Lower leg skin (tissue), 4 donors: ENCODE measurements around the gene MAPK9. TPM values are rescaled to one million over a fixed set of nuclear protein-coding genes. Genes with fewer than 3 reads are reported as not detected.

Experiments
- DNase-seq, 2 donors: peaks; one replicate each; pipeline ENCODE4 v3.0.0-alpha.2; 2019; ENCODE audit warnings: low spot score in 2 of 2
- H3K4me3 ChIP-seq: fragments of 200-600 bp; sonication (generic); 2 replicates; pipeline ENCODE4 v1.5.1; 2017; ENCODE audit warnings: mild to moderate bottlenecking, low read depth; ENCODE audit not compliant: poor library complexity, severe bottlenecking
- CTCF ChIP-seq, 3 donors: fragments of 450-650 bp; IDR thresholded peaks; one replicate each; pipeline ENCODE4 v1.5.1; 2016; ENCODE audit warnings: antibody characterized with exemption in 3 of 3, mild to moderate bottlenecking in 3 of 3, moderate library complexity in 2 of 3
- POLR2A ChIP-seq, 2 donors: fragments of 450-650 bp; IDR thresholded peaks; one replicate each; pipeline ENCODE4 v1.6.1; 2016 to 2017; ENCODE audit warnings: antibody characterized with exemption in 2 of 2, mild to moderate bottlenecking in 1 of 2, moderate library complexity in 1 of 2
- WGBS, 2 donors: methylation state at CpG; one replicate each; pipeline ENCODE4 v1.1.5; 2018; 5-methylcytosine and 5-hydroxymethylcytosine counted together
- intact Hi-C: fragments of 100-400 bp; cut with DNase I; formaldehyde crosslinking; loops from one replicate; pipeline ENCODE4 v1.15.0; 2023; ENCODE audit warnings: low total_unique reads
- total RNA-seq, 4 donors: library from RNA; depleted of rRNA; stranded (reverse); fragments of >200 nt; gene quantifications; one replicate each; pipeline ENCODE4 v1.1.0, GENCODE V29; 2016

MAPK9 gene
- total RNA-seq, 4 donors from 2014 or later, result 10.4 to 18.4 (median 15.4) TPM

GRCh38 chr5:180204276-180204819 lies 87.5 kb downstream of the MAPK9 start:
- DNase-seq, result no peak
- TF ChIP-seq CTCF (IDR thresholded peaks at IDR 0.05), result no peak
- TF ChIP-seq POLR2A (IDR thresholded peaks at IDR 0.05), result no peak
- H3K4me3 ChIP-seq, result no peak overlapping the region
- intact Hi-C loops, result no loop called here
- WGBS, 2 donors, result 65 to 70% methylated on average over 1 of the region's 1 CpG

- 75 to 79% methylated on average over 8 of the region's 8 CpGs for WGBS, 2 donors
- TF ChIP-seq POLR2A (IDR thresholded peaks at IDR 0.05) (no peak), CTCF (IDR thresholded peaks at IDR 0.05) (no peak)
- DNase-seq, result no peak
- H3K4me3 ChIP-seq, result no peak overlapping the region
- intact Hi-C loops, result no loop called here
Observed at GRCh38 chr5:180202939-180203573, 88.8 kb downstream of the MAPK9 start.

GRCh38 chr5:180201051-180201987 lies 90.6 kb downstream of the MAPK9 start:
- DNase-seq, result no peak
- WGBS, 2 donors, result 76 to 78% methylated on average over 23 of the region's 23 CpGs
- intact Hi-C loops, result no loop called here
- H3K4me3 ChIP-seq, result no peak overlapping the region
- TF ChIP-seq CTCF (IDR thresholded peaks at IDR 0.05) (no peak), POLR2A (IDR thresholded peaks at IDR 0.05) (no peak)

GRCh38 chr5:180199390-180199789 lies 92.5 kb downstream of the MAPK9 start:
- H3K4me3 ChIP-seq, result no peak overlapping the region
- DNase-seq, result no peak
- TF ChIP-seq POLR2A (IDR thresholded peaks at IDR 0.05) (no peak), CTCF (IDR thresholded peaks at IDR 0.05) (no peak)
- 66 to 68% methylated on average over 8 of the region's 8 CpGs for WGBS, 2 donors
- intact Hi-C loops, result no loop called here

- H3K4me3 ChIP-seq, result no peak overlapping the region
- 95% methylated on average over 4 of the region's 4 CpGs for WGBS, 2 donors
- no peak for DNase-seq
- no peak for TF ChIP-seq POLR2A (IDR thresholded peaks at IDR 0.05)
- no peak for TF ChIP-seq CTCF (IDR thresholded peaks at IDR 0.05)
- intact Hi-C loops, result no loop called here
Observed at GRCh38 chr5:180198208-180198607, 93.7 kb downstream of the MAPK9 start.
